Lung (tissue), 12 donors: ENCODE measurements around the gene AZIN2. TPM values are rescaled to one million over a fixed set of nuclear protein-coding genes. Genes with fewer than 3 reads are reported as not detected.

ENCODE experiments used
- ATAC-seq: fragments of 200-7000 bp; cut with Tn5 transposase; one replicate; pipeline ENCODE4 v1.9.1; 2020; ENCODE audit warnings: moderate number of reproducible peaks; ENCODE audit not compliant: insufficient read depth, low FRiP score
- DNase-seq, 3 donors: peaks; one replicate each; pipeline ENCODE4 v3.0.0-alpha.2; 2013 to 2017
- H3K27ac ChIP-seq, 2 donors: one replicate each; pipeline ENCODE4 v1.5.1; 2013; ENCODE audit warnings: mild to moderate bottlenecking in 2 of 2, moderate library complexity in 2 of 2, control low read depth in 1 of 2, inconsistent platforms in 1 of 2, low read depth in 1 of 2, low read length in 1 of 2
- H3K27me3 ChIP-seq, 3 donors: one replicate each; pipeline ENCODE4 v1.5.1; 2013; ENCODE audit warnings: low read length in 2 of 3; ENCODE audit not compliant: control insufficient read depth in 3 of 3, insufficient read depth in 3 of 3
- H3K36me3 ChIP-seq, 4 donors: one replicate each; pipeline ENCODE4 v1.5.1; 2013; ENCODE audit warnings: low read length in 4 of 4, mild to moderate bottlenecking in 1 of 4, moderate library complexity in 1 of 4; ENCODE audit not compliant: control insufficient read depth in 4 of 4, insufficient read depth in 4 of 4
- H3K4me1 ChIP-seq, 5 donors: one replicate each; pipeline ENCODE4 v1.5.1; 2013; ENCODE audit warnings: low read length in 5 of 5, mild to moderate bottlenecking in 2 of 5, moderate library complexity in 1 of 5; ENCODE audit not compliant: control insufficient read depth in 5 of 5, insufficient read depth in 5 of 5
- H3K4me3 ChIP-seq: one replicate; pipeline ENCODE4 v1.5.1; 2013; ENCODE audit warnings: mild to moderate bottlenecking, control low read depth, moderate library complexity
- H3K9ac ChIP-seq, 2 donors: one replicate each; pipeline ENCODE4 v1.5.1; 2013; ENCODE audit warnings: low read length in 2 of 2, control low read depth in 1 of 2; ENCODE audit not compliant: insufficient read depth in 1 of 2
- H3K9me3 ChIP-seq, 4 donors: one replicate each; pipeline ENCODE4 v1.5.1; 2013; ENCODE audit warnings: low read length in 3 of 4, mild to moderate bottlenecking in 1 of 4, moderate library complexity in 1 of 4; ENCODE audit not compliant: control insufficient read depth in 4 of 4, insufficient read depth in 3 of 4
- WGBS, 2 donors: extraction: QIAGEN DNeasy Blood & Tissue Kit; methylation state at CpG; one replicate each; pipeline ENCODE4 v1.1.7; 2013; 5-methylcytosine and 5-hydroxymethylcytosine counted together
- polyA plus RNA-seq, 2 donors: library from polyadenylated mRNA; stranded (reverse); fragments of 200-250 nt; gene quantifications; one replicate each; pipeline ENCODE4 v1.2.1, GENCODE V29; 2013
- total RNA-seq, 2 donors: library from RNA; depleted of rRNA in 1 of 2; stranded (reverse); fragments of >200 nt in 1 of 2; gene quantifications; one replicate each; pipeline ENCODE4 v1.2.1, GENCODE V29; 2014 to 2021
- TF ChIP-seq, protein P1 (sequence below): IDR thresholded peaks from 2 replicates; pipeline ENCODE4 v1.5.1; 2012; ENCODE audit warnings: mild to moderate bottlenecking; ENCODE audit errors: control extremely low read depth, extremely low read depth
- donor health status: control.
- donor health status: control.
- donor health status: Bipolar disorder and iron deficiency.
- donor health status: healthy.
- donor health status: DM: yes; HTN: yes; CAD: no.

Gene AZIN2
- total and polyA plus RNA-seq, 4 donors, result 1.2 to 12.8 (median 3.9) TPM

DNA sequence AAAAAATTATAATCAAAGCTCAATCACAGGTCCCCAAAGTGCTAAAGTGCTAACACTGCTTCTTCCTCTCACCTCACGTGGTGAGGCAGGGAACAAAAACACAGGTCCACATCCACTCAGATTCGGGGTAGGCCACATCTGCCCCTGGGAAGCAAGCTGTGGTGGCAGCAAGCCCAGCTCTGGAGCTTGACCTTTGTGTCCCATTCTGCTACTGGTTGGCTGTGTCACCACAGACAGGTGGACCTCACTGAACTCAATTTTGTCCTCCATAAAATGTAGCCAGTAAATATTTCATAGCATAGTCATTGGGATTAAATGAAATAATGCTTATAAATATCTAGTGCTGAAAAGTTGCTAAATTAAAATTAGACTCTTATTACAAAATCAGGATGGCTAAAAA lies 8.5 kb downstream of the AZIN2 start:
- Histone ChIP-seq H3K9me3 (no peaks in the 10 kb centered on the region), H3K9ac (no peak overlapping the region), H3K36me3 (peaks cover 0 to 2% (median 0%) of the 10 kb centered on the region in 4 donors), H3K27ac (no peak overlapping the region), H3K27me3 (no peaks in the 10 kb centered on the region), H3K4me1 (peaks cover 0 to 4% (median 0%) of the 10 kb centered on the region in 5 donors), H3K4me3 (no peak overlapping the region)
- ATAC-seq (no peak), DNase-seq (no peak)
- WGBS, 2 donors, result 80 to 87% methylated on average over 2 of the region's 2 CpGs
- TF ChIP-seq, protein P1, sequence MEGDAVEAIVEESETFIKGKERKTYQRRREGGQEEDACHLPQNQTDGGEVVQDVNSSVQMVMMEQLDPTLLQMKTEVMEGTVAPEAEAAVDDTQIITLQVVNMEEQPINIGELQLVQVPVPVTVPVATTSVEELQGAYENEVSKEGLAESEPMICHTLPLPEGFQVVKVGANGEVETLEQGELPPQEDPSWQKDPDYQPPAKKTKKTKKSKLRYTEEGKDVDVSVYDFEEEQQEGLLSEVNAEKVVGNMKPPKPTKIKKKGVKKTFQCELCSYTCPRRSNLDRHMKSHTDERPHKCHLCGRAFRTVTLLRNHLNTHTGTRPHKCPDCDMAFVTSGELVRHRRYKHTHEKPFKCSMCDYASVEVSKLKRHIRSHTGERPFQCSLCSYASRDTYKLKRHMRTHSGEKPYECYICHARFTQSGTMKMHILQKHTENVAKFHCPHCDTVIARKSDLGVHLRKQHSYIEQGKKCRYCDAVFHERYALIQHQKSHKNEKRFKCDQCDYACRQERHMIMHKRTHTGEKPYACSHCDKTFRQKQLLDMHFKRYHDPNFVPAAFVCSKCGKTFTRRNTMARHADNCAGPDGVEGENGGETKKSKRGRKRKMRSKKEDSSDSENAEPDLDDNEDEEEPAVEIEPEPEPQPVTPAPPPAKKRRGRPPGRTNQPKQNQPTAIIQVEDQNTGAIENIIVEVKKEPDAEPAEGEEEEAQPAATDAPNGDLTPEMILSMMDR, result no peak

DNA sequence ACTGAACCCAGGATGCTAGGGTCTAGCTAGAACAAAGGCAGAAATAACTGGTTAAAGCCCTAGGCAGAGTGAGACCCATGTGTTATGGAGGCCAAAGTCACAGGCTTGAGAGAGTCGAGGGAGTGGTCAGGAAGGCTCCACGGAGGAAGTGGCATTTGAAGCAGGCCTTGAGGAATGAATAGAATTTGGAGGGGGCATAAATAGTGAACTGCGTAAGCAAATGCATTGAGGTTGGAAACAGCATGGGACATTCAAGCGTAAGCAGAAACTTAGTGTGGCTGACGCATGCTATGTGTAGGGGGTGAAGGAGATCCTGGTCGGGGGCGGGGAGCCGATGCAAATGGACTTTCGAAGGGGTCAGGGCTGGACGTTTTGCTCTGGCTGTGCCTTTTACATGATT lies 11.5 kb downstream of the AZIN2 start:
- Histone ChIP-seq H3K27me3 (no peaks in the 10 kb centered on the region), H3K27ac (no peak overlapping the region), H3K4me3 (no peak overlapping the region), H3K9me3 (no peaks in the 10 kb centered on the region), H3K4me1 (peaks cover 0 to 15% (median 0%) of the 10 kb centered on the region in 5 donors), H3K9ac (no peak overlapping the region), H3K36me3 (peaks cover 0 to 2% (median 0%) of the 10 kb centered on the region in 4 donors)
- ATAC-seq (no peak), DNase-seq (no peak)
- WGBS, 2 donors, result 90 to 91% methylated on average over 10 of the region's 10 CpGs
- TF ChIP-seq, protein P1, result no peak

DNA sequence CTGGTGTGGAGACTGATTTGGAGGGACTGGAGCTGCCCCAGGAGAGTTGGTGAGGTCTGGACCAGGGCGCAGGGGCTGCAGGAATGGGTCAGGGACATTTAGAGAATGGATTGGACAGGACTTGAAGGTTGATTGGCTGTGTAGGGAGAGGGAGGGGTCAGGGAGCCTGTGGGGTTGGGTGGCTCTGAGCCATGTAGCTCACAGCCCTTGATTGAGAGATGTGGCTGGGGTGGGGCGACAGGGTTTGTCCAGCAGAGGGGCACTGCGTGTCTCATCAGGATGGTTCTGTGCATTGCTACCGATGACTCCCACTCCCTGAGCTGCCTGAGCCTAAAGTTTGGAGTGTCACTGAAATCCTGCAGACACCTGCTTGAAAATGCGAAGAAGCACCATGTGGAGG lies 12.1 kb downstream of the AZIN2 start:
- Histone ChIP-seq H3K27me3 (no peaks in the 10 kb centered on the region), H3K27ac (no peak overlapping the region), H3K4me3 (no peak overlapping the region), H3K4me1 (peaks cover 0 to 15% (median 2%) of the 10 kb centered on the region in 5 donors), H3K9me3 (no peaks in the 10 kb centered on the region), H3K9ac (no peak overlapping the region), H3K36me3 (peaks cover 0 to 5% (median 2%) of the 10 kb centered on the region in 4 donors)
- TF ChIP-seq, protein P1, result no peak
- no peak for DNase-seq
- 94 to 97% methylated on average over 5 of the region's 5 CpGs for WGBS, 2 donors
- no peak for ATAC-seq

DNA sequence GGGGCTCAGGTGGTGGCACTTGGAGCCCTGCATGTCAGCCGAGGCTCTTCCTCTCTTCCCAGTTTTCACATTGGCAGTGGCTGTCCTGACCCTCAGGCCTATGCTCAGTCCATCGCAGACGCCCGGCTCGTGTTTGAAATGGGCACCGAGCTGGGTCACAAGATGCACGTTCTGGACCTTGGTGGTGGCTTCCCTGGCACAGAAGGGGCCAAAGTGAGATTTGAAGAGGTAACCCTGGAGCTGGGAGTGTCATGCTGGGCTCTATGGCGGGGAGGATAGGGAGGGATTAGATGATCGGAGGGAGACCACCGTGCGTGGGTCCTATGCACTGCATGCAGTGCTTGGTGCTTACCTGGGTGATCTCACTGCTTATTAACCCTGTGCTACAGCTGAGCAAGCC lies 13.5 kb downstream of the AZIN2 start:
- no peak overlapping the region for H3K4me3 ChIP-seq
- H3K9ac ChIP-seq, result peak overlapping the region in 1 of 2 donors; percentile 4
- DNase-seq (no peak), ATAC-seq (no peak)
- no peak overlapping the region for H3K27ac ChIP-seq
- WGBS, 2 donors, result 93 to 98% methylated on average over 11 of the region's 11 CpGs
- peaks cover 0 to 6% (median under 1%) of the 10 kb centered on the region in 4 donors for H3K36me3 ChIP-seq
- H3K9me3 ChIP-seq, result no peaks in the 10 kb centered on the region
- TF ChIP-seq, protein P1, result no peak
- no peaks in the 10 kb centered on the region for H3K27me3 ChIP-seq
- peaks cover 0 to 15% (median 4%) of the 10 kb centered on the region in 5 donors for H3K4me1 ChIP-seq
